CD4-positive, alpha-beta T cell (primary cell): ENCODE measurements around the gene LRRC1. TPM values are rescaled to one million over a fixed set of nuclear protein-coding genes. Genes with fewer than 3 reads are reported as not detected.
"Not testable (repeated sequence)": the region's sequence is repeated elsewhere in the genome, so short reads cannot be mapped to it uniquely, and the experiment has no call there.

ENCODE experiments used
- ATAC-seq: fragments of 200-7000 bp; cut with Tn5 transposase; one replicate; pipeline ENCODE4 v1.10.0; 2022; ENCODE audit warnings: mild to moderate bottlenecking; ENCODE audit not compliant: poor library complexity
- CTCF ChIA-PET: fragments of 350-600 bp; sonication (Branson Sonifier 250); formaldehyde crosslinking; loops from one replicate; lab custom pipeline; 2021; ENCODE audit warnings: antibody characterized with exemption, inconsistent platforms; lab: Charles Lee
- POLR2A ChIA-PET: fragments of 350-600 bp; sonication (Branson Sonifier 250); formaldehyde crosslinking; loops from one replicate; lab custom pipeline; 2021; ENCODE audit warnings: antibody characterized with exemption, inconsistent platforms; lab: Charles Lee
- DNase-seq, 14 experiments: peaks; one replicate each; pipeline ENCODE4 v3.0.0-alpha.2; 2013 to 2020; ENCODE audit warnings: mixed read lengths in 2 of 14
- H3K27ac ChIP-seq, 2 donors: one replicate each; pipeline versions ENCODE4 v1.5.1 to v1.7.0; 2013; ENCODE audit warnings: low read length in 2 of 2, low read depth in 1 of 2, mild to moderate bottlenecking in 1 of 2
- H3K27me3 ChIP-seq, 2 experiments: 1 replicate in 1 of 2; 2 replicates in 1 of 2; pipeline versions ENCODE4 v1.6.1 to v1.7.0; 2013; ENCODE audit warnings: low read length in 2 of 2, control low read depth in 1 of 2, mild to moderate bottlenecking in 1 of 2, moderate library complexity in 1 of 2; ENCODE audit not compliant: insufficient read depth in 2 of 2, control insufficient read depth in 1 of 2
- H3K36me3 ChIP-seq: one replicate; pipeline ENCODE4 v1.6.1; 2013; ENCODE audit warnings: low read length, control low read depth; ENCODE audit not compliant: insufficient read depth
- H3K4me1 ChIP-seq: one replicate; pipeline ENCODE4 v1.6.1; 2013; ENCODE audit warnings: low read length, control low read depth; ENCODE audit not compliant: insufficient read depth
- H3K4me3 ChIP-seq: one replicate; pipeline ENCODE4 v1.5.1; 2013; ENCODE audit warnings: mild to moderate bottlenecking, low read length, moderate library complexity
- H3K9me3 ChIP-seq, 2 experiments: 1 replicate in 1 of 2; 2 replicates in 1 of 2; pipeline versions ENCODE4 v1.6.1 to v1.7.0; 2013; ENCODE audit warnings: low read length in 2 of 2, mild to moderate bottlenecking in 2 of 2, control low read depth in 1 of 2, moderate library complexity in 1 of 2; ENCODE audit not compliant: control insufficient read depth in 1 of 2, insufficient read depth in 1 of 2
- H3K27ac Mint-ChIP-seq: one replicate; pipeline ENCODE4 v1.8.0; 2020; ENCODE audit warnings: mixed read lengths
- H3K27me3 Mint-ChIP-seq: one replicate; pipeline ENCODE4 v1.8.0; 2021; ENCODE audit warnings: mixed read lengths
- H3K36me3 Mint-ChIP-seq: one replicate; pipeline ENCODE4 v1.8.0; 2021; ENCODE audit warnings: low read depth, mixed read lengths
- H3K4me1 Mint-ChIP-seq: one replicate; pipeline ENCODE4 v1.8.0; 2021; ENCODE audit warnings: low read depth, mixed read lengths
- H3K4me3 Mint-ChIP-seq: one replicate; pipeline ENCODE4 v1.8.0; 2020; ENCODE audit warnings: mild to moderate bottlenecking, mixed read lengths
- H3K9me3 Mint-ChIP-seq: one replicate; pipeline ENCODE4 v1.8.0; 2020; ENCODE audit warnings: mixed read lengths
- CTCF ChIP-seq: fragments of 200-600 bp; IDR thresholded peaks from one replicate; pipeline ENCODE4 v1.8.0; 2022; ENCODE audit warnings: antibody characterized with exemption, mild to moderate bottlenecking
- intact Hi-C, 2 experiments: fragments of 100-400 bp; cut with DNase I in 1 of 2; cut with micrococcal nuclease in 1 of 2; formaldehyde crosslinking; loops; one replicate each; pipeline versions ENCODE4 v1.15.1 to v1.9.0; 2023 to 2025; cut with DNase I, micrococcal nuclease
- total RNA-seq, 174 experiments: library from RNA in 2 of 174; stranded (reverse) in 2 of 174; gene quantifications; one replicate each; pipeline ENCODE4 v1.2.3 and lab custom pipeline; 2021 to 2026

The LRRC1 gene
- total RNA-seq, 2 experiments from 2014 or later = 0.78 to 1.1 TPM

GRCh38 chr6:53805016-53805415, 10.2 kb downstream of the LRRC1 start:
- intact Hi-C loops = no loop called here
- POLR2A ChIA-PET = no interaction called here

GRCh38 chr6:53805725-53806124, 10.9 kb downstream of the LRRC1 start:
- no peaks in the 10 kb centered on the region for H3K4me1 ChIP-seq
- Mint-ChIP-seq H3K9me3 (no peaks in the 10 kb centered on the region), H3K36me3 (no peaks in the 10 kb centered on the region), H3K4me3 (no peak overlapping the region), H3K27ac (no peak overlapping the region), H3K4me1 (no peaks in the 10 kb centered on the region), H3K27me3 (no peaks in the 10 kb centered on the region)
- peak in 1 of 14 experiments; percentile 12 for DNase-seq
- no peak overlapping the region for H3K4me3 ChIP-seq
- H3K27ac ChIP-seq = no peak overlapping the region
- ATAC-seq = no peak
- no peaks in the 10 kb centered on the region for H3K27me3 ChIP-seq
- ChIA-PET CTCF (no interaction called here), POLR2A (no interaction called here)
- H3K9me3 ChIP-seq = no peaks in the 10 kb centered on the region
- intact Hi-C loops = no loop called here
- no peak for TF ChIP-seq CTCF
- H3K36me3 ChIP-seq = no peaks in the 10 kb centered on the region

More at GRCh38 chr6:53805016-53805415, 10.2 kb downstream of the LRRC1 start:
- Mint-ChIP-seq H3K36me3 (no peaks in the 10 kb centered on the region), H3K9me3 (no peaks in the 10 kb centered on the region), H3K4me1 (no peaks in the 10 kb centered on the region), H3K27me3 (no peaks in the 10 kb centered on the region), H3K4me3 (no peak overlapping the region), H3K27ac (no peak overlapping the region)
- Histone ChIP-seq H3K4me3 (no peak overlapping the region), H3K27me3 (no peaks in the 10 kb centered on the region), H3K36me3 (no peaks in the 10 kb centered on the region), H3K27ac (no peak overlapping the region), H3K4me1 (no peaks in the 10 kb centered on the region), H3K9me3 (no peaks in the 10 kb centered on the region)
- CTCF ChIA-PET = no interaction called here
- DNase-seq (no peak), ATAC-seq (no peak)
- TF ChIP-seq CTCF = no peak

- H3K36me3 Mint-ChIP-seq, H3K27me3 ChIP-seq, H3K36me3 ChIP-seq, H3K9me3 ChIP-seq, H3K27ac ChIP-seq, H3K4me1 Mint-ChIP-seq, POLR2A ChIA-PET, H3K4me3 ChIP-seq, H3K27me3 Mint-ChIP-seq, H3K27ac Mint-ChIP-seq, CTCF ChIA-PET, intact Hi-C loops, ATAC-seq, H3K4me1 ChIP-seq, H3K4me3 Mint-ChIP-seq, H3K9me3 Mint-ChIP-seq, DNase-seq: not testable (repeated sequence)
Observed at GRCh38 chr6:53807606-53808005, 12.8 kb downstream of the LRRC1 start.

GRCh38 chr6:53808302-53808881, 13.6 kb downstream of the LRRC1 start:
- H3K27ac ChIP-seq = no peak overlapping the region
- H3K4me3 ChIP-seq = no peak overlapping the region
- H3K4me1 ChIP-seq = no peaks in the 10 kb centered on the region
- intact Hi-C loops = no loop called here
- H3K36me3 ChIP-seq = no peaks in the 10 kb centered on the region
- Mint-ChIP-seq H3K9me3 (no peaks in the 10 kb centered on the region), H3K27me3 (no peaks in the 10 kb centered on the region), H3K36me3 (no peaks in the 10 kb centered on the region), H3K27ac (no peak overlapping the region), H3K4me1 (no peaks in the 10 kb centered on the region), H3K4me3 (no peak overlapping the region)
- H3K9me3 ChIP-seq = no peaks in the 10 kb centered on the region
- TF ChIP-seq CTCF = no peak
- no peaks in the 10 kb centered on the region for H3K27me3 ChIP-seq
- ChIA-PET CTCF (no interaction called here), POLR2A (interaction anchor here (0.9 kb wide), 1 partner anchor 15 kb away, joined by 3 read pairs; no protein-coding TSS in a partner anchor)
- DNase-seq = no peak
- no peak for ATAC-seq
